Liver (tissue), 3 donors: ENCODE data around the gene ZNF148.

Experiments used
- EGR1 ChIP-seq, 2 donors: IDR thresholded peaks; 2 replicates each; pipeline ENCODE4 v1.6.1; 2016 to 2018; ENCODE audit warnings: antibody characterized with exemption in 2 of 2, low read depth in 2 of 2
- FOXA2 ChIP-seq: IDR thresholded peaks from 2 replicates; pipeline ENCODE4 v1.6.1; 2016; ENCODE audit warnings: antibody characterized with exemption
- GABPA ChIP-seq, 2 donors: IDR thresholded peaks in 1 of 2; conservative IDR thresholded peaks in 1 of 2; 2 replicates each; pipeline ENCODE4 v1.6.1; 2016; ENCODE audit warnings: antibody characterized with exemption in 2 of 2, mild to moderate bottlenecking in 1 of 2, moderate library complexity in 1 of 2
- HNF4G ChIP-seq: IDR thresholded peaks from 2 replicates; pipeline ENCODE4 v1.6.1; 2016; ENCODE audit warnings: antibody characterized with exemption
- NR2F2 ChIP-seq: IDR thresholded peaks from 2 replicates; pipeline ENCODE4 v1.6.1; 2016; ENCODE audit warnings: antibody characterized with exemption
- RAD21 ChIP-seq, 2 donors: IDR thresholded peaks; 2 replicates each; pipeline ENCODE4 v1.6.1; 2016; ENCODE audit warnings: antibody characterized with exemption in 2 of 2, mild to moderate bottlenecking in 2 of 2
- REST ChIP-seq: IDR thresholded peaks from 2 replicates; pipeline ENCODE4 v1.6.1; 2016; ENCODE audit warnings: antibody characterized with exemption, mild to moderate bottlenecking
- TAF1 ChIP-seq: conservative IDR thresholded peaks from 2 replicates; pipeline ENCODE4 v1.6.1; 2016; ENCODE audit warnings: antibody characterized with exemption, mild to moderate bottlenecking
- YY1 ChIP-seq: IDR thresholded peaks from 2 replicates; pipeline ENCODE4 v1.6.1; 2016; ENCODE audit warnings: antibody characterized with exemption, mild to moderate bottlenecking
- TF ChIP-seq, protein P1 (sequence below): fragments of 150-350 bp; IDR thresholded peaks from 2 replicates; pipeline ENCODE4 v1.5.1; 2017; ENCODE audit warnings: improper control_type of control experiment, low read depth, low read length; ENCODE audit not compliant: missing input control
- TF ChIP-seq, protein P2 (sequence below): IDR thresholded peaks from 2 replicates; pipeline ENCODE4 v1.6.1; 2016; ENCODE audit warnings: antibody characterized with exemption
- TF ChIP-seq, protein P3 (sequence below): IDR thresholded peaks from 2 replicates; pipeline ENCODE4 v1.6.1; 2016; ENCODE audit warnings: antibody characterized with exemption
- donor health status: healthy.
- donor health status: healthy.

GRCh38 chr3:125236331-125236903, 138.7 kb downstream of the ZNF148 start:
- TF ChIP-seq GABPA (IDR thresholded peaks at IDR 0.05 in 1 of 2, conservative IDR thresholded peaks at IDR 0.05 in 1 of 2) (no peak), YY1 (no peak), FOXA2 (no peak), REST (no peak), RAD21 (IDR thresholded peaks at IDR 0.05) (no peak), EGR1 (IDR thresholded peaks at IDR 0.05; ENCODE audit: low read depth in 2 of 2) (no peak), TAF1 (no peak), NR2F2 (no peak), HNF4G (no peak)
- TF ChIP-seq, protein P1, sequence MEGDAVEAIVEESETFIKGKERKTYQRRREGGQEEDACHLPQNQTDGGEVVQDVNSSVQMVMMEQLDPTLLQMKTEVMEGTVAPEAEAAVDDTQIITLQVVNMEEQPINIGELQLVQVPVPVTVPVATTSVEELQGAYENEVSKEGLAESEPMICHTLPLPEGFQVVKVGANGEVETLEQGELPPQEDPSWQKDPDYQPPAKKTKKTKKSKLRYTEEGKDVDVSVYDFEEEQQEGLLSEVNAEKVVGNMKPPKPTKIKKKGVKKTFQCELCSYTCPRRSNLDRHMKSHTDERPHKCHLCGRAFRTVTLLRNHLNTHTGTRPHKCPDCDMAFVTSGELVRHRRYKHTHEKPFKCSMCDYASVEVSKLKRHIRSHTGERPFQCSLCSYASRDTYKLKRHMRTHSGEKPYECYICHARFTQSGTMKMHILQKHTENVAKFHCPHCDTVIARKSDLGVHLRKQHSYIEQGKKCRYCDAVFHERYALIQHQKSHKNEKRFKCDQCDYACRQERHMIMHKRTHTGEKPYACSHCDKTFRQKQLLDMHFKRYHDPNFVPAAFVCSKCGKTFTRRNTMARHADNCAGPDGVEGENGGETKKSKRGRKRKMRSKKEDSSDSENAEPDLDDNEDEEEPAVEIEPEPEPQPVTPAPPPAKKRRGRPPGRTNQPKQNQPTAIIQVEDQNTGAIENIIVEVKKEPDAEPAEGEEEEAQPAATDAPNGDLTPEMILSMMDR = no peak
- TF ChIP-seq, protein P2, sequence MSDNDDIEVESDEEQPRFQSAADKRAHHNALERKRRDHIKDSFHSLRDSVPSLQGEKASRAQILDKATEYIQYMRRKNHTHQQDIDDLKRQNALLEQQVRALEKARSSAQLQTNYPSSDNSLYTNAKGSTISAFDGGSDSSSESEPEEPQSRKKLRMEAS = no peak
- TF ChIP-seq, protein P3, sequence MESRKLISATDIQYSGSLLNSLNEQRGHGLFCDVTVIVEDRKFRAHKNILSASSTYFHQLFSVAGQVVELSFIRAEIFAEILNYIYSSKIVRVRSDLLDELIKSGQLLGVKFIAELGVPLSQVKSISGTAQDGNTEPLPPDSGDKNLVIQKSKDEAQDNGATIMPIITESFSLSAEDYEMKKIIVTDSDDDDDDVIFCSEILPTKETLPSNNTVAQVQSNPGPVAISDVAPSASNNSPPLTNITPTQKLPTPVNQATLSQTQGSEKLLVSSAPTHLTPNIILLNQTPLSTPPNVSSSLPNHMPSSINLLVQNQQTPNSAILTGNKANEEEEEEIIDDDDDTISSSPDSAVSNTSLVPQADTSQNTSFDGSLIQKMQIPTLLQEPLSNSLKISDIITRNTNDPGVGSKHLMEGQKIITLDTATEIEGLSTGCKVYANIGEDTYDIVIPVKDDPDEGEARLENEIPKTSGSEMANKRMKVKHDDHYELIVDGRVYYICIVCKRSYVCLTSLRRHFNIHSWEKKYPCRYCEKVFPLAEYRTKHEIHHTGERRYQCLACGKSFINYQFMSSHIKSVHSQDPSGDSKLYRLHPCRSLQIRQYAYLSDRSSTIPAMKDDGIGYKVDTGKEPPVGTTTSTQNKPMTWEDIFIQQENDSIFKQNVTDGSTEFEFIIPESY = no peak
